HEK293 (cell line): ENCODE results near the gene KCNE5.
"Not testable (repeated sequence)": the region's sequence is repeated elsewhere in the genome, so short reads cannot be mapped to it uniquely, and the experiment has no call there.

Source experiments
- CTCF ChIA-PET: fragments of 350-600 bp; formaldehyde crosslinking; extraction: SDS; loops from one replicate; lab custom pipeline; 2021; ENCODE audit warnings: antibody characterized with exemption; lab: Yijun Ruan, JAX
- POLR2A ChIA-PET: fragments of 300-600 bp; formaldehyde crosslinking; extraction: SDS; loops from one replicate; lab custom pipeline; 2020; ENCODE audit warnings: antibody characterized with exemption, inconsistent platforms; lab: Yijun Ruan, JAX
- H3K27ac ChIP-seq: fragments of 200-500 bp; sonication (Bioruptor generic); 2 replicates; pipeline ENCODE4 v1.5.1; 2014; ENCODE audit warnings: low read depth, low read length, control low read depth, inconsistent platforms; ENCODE audit errors: extremely low read depth
- H3K36me3 ChIP-seq, 2 experiments: fragments of 200-500 bp in 1 of 2; sonication (Bioruptor generic) in 1 of 2; 1 replicate in 1 of 2; 2 replicates in 1 of 2; pipeline ENCODE4 v1.5.1; 2014 to 2017; ENCODE audit warnings: inconsistent platforms in 2 of 2, low read length in 2 of 2; ENCODE audit not compliant: control insufficient read depth in 2 of 2, insufficient read depth in 1 of 2
- H3K4me1 ChIP-seq: fragments of 200-500 bp; sonication (Bioruptor generic); 2 replicates; pipeline ENCODE4 v1.5.1; 2014; ENCODE audit warnings: mild to moderate bottlenecking, low read length, inconsistent platforms; ENCODE audit not compliant: control insufficient read depth, insufficient read depth
- H3K4me3 ChIP-seq: 2 replicates; pipeline ENCODE4 v1.5.1; 2011; ENCODE audit warnings: low read depth, mild to moderate bottlenecking, control low read depth, low read length, moderate library complexity
- H3K9me3 ChIP-seq: fragments of 200-500 bp; sonication (Bioruptor generic); 2 replicates; pipeline ENCODE4 v1.5.1; 2014; ENCODE audit warnings: low read depth, low read length, inconsistent platforms; ENCODE audit not compliant: control insufficient read depth, insufficient read depth
- BCL11A ChIP-seq: fragments of 450-650 bp; formaldehyde crosslinking; IDR thresholded peaks from 2 replicates; pipeline ENCODE4 v1.5.1; 2016; ENCODE audit warnings: low read depth, missing biosample characterization, missing genetic modification characterization
- GLI2 ChIP-seq: fragments of 450-650 bp; formaldehyde crosslinking; IDR thresholded peaks from 2 replicates; pipeline ENCODE4; 2017; ENCODE audit warnings: missing biosample characterization, missing genetic modification characterization, low read depth, borderline replicate concordance
- IKZF3 ChIP-seq: fragments of 450-650 bp; IDR thresholded peaks from 2 replicates; pipeline ENCODE4 v1.5.0; 2018; ENCODE audit warnings: missing biosample characterization, mild to moderate bottlenecking, missing genetic modification characterization, moderate library complexity
- KLF8 ChIP-seq: fragments of 450-650 bp; formaldehyde crosslinking; IDR thresholded peaks from 2 replicates; pipeline ENCODE4 v1.5.1; 2016; ENCODE audit warnings: missing biosample characterization, missing genetic modification characterization
- SP2 ChIP-seq: fragments of 450-650 bp; formaldehyde crosslinking; IDR thresholded peaks from 2 replicates; pipeline ENCODE4 v1.5.1; 2016; ENCODE audit warnings: missing biosample characterization, missing genetic modification characterization
- TCF7L2 ChIP-seq: IDR thresholded peaks from 2 replicates; pipeline ENCODE4 v1.6.1; 2011; ENCODE audit warnings: low read depth, mild to moderate bottlenecking, inconsistent platforms, low read length, moderate library complexity, borderline replicate concordance
- ZBTB17 ChIP-seq: fragments of 450-650 bp; formaldehyde crosslinking; IDR thresholded peaks from 2 replicates; pipeline ENCODE4 v1.5.1; 2016; ENCODE audit warnings: missing biosample characterization, missing genetic modification characterization
- ZBTB8A ChIP-seq: fragments of 450-650 bp; formaldehyde crosslinking; IDR thresholded peaks from 2 replicates; pipeline ENCODE4 v1.5.1; 2016; ENCODE audit warnings: missing biosample characterization, missing genetic modification characterization
- ZFP37 ChIP-seq: fragments of 450-650 bp; formaldehyde crosslinking; IDR thresholded peaks from 2 replicates; pipeline ENCODE4 v1.5.1; 2016; ENCODE audit warnings: missing biosample characterization, missing genetic modification characterization
- ZNF138 ChIP-seq: fragments of 450-650 bp; formaldehyde crosslinking; IDR thresholded peaks from 2 replicates; pipeline ENCODE4 v1.5.1; 2016; ENCODE audit warnings: missing biosample characterization, missing genetic modification characterization, borderline replicate concordance
- ZNF140 ChIP-seq: fragments of 450-650 bp; formaldehyde crosslinking; IDR thresholded peaks from 2 replicates; pipeline ENCODE4 v1.5.1; 2016; ENCODE audit warnings: missing biosample characterization, missing genetic modification characterization
- ZNF146 ChIP-seq: fragments of 450-650 bp; formaldehyde crosslinking; IDR thresholded peaks from 2 replicates; pipeline ENCODE4 v1.5.1; 2016; ENCODE audit warnings: missing biosample characterization, missing genetic modification characterization
- ZNF157 ChIP-seq: fragments of 450-650 bp; formaldehyde crosslinking; IDR thresholded peaks from 2 replicates; pipeline ENCODE4 v1.5.1; 2016; ENCODE audit warnings: missing biosample characterization, missing genetic modification characterization
- ZNF174 ChIP-seq: fragments of 450-650 bp; formaldehyde crosslinking; IDR thresholded peaks from 2 replicates; pipeline ENCODE4 v1.5.0; 2017; ENCODE audit warnings: missing biosample characterization, mild to moderate bottlenecking, missing genetic modification characterization
- ZNF211 ChIP-seq: fragments of 450-650 bp; formaldehyde crosslinking; IDR thresholded peaks from 2 replicates; pipeline ENCODE4 v1.5.1; 2016; ENCODE audit warnings: low read depth, missing biosample characterization, missing genetic modification characterization
- ZNF292 ChIP-seq: fragments of 450-650 bp; formaldehyde crosslinking; IDR thresholded peaks from 2 replicates; pipeline ENCODE4 v1.5.1; 2016; ENCODE audit warnings: low read depth, missing biosample characterization, missing genetic modification characterization, borderline replicate concordance
- ZNF701 ChIP-seq: fragments of 450-650 bp; formaldehyde crosslinking; IDR thresholded peaks from 2 replicates; pipeline ENCODE4 v1.5.1; 2016; ENCODE audit warnings: missing biosample characterization, missing genetic modification characterization
- ZNF747 ChIP-seq: fragments of 450-650 bp; formaldehyde crosslinking; IDR thresholded peaks from 2 replicates; pipeline ENCODE4 v1.5.1; 2016; ENCODE audit warnings: missing biosample characterization, missing genetic modification characterization
- ZNF791 ChIP-seq: fragments of 450-650 bp; formaldehyde crosslinking; IDR thresholded peaks from 2 replicates; pipeline ENCODE4 v1.5.1; 2016; ENCODE audit warnings: missing biosample characterization, missing genetic modification characterization
- ZNF792 ChIP-seq: fragments of 450-650 bp; formaldehyde crosslinking; IDR thresholded peaks from 2 replicates; pipeline ENCODE4 v1.5.1; 2016; ENCODE audit warnings: missing biosample characterization, missing genetic modification characterization
- TF ChIP-seq, protein P1 (sequence below): fragments of 450-650 bp; IDR thresholded peaks from 2 replicates; pipeline ENCODE4 v1.5.1; 2018; ENCODE audit warnings: missing biosample characterization, missing genetic modification characterization
- TF ChIP-seq, protein P2 (sequence below): fragments of 450-650 bp; formaldehyde crosslinking; IDR thresholded peaks from 2 replicates; pipeline ENCODE4 v1.5.1; 2016; ENCODE audit warnings: missing biosample characterization, missing genetic modification characterization
- TF ChIP-seq, protein P3 (sequence below): fragments of 450-650 bp; formaldehyde crosslinking; IDR thresholded peaks from 2 replicates; pipeline ENCODE4 v1.5.1; 2016; ENCODE audit warnings: missing biosample characterization, missing genetic modification characterization

KCNE5 gene

DNA sequence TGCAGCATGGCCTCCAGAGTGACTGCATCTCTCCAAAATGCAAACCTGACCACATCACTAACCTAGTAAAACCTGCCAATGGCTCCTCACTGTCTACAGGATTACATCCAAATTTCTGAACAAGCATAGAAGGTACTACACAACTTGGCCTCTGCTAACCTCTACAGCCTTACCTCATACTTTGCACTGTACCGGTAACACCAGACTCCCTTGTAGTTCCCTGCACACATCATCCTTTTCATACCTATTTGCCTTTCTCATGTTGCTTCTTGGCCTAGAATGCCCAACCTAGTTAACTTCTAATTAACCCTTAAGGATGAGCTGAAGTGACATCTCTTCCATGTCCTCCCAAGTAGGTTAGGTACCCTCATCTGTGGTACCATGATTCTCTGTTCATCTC is 33.4 kb upstream of the KCNE5 start:
- peaks cover 14 to 23% of the 10 kb centered on the region in 2 experiments; a peak in 2 of 3 replicates for H3K36me3 ChIP-seq
- H3K4me3 ChIP-seq: no peak overlapping the region
- no peak overlapping the region for H3K27ac ChIP-seq
- H3K4me1 ChIP-seq: no peaks in the 10 kb centered on the region
- ChIA-PET POLR2A (no interaction called here), CTCF (no interaction called here)
- no peaks in the 10 kb centered on the region for H3K9me3 ChIP-seq
- TF ChIP-seq ZNF138 (tag by site-specific recombination): no peak
- no peak for TF ChIP-seq SP2 (tag by site-specific recombination)
- no peak for TF ChIP-seq ZBTB8A (tag by site-specific recombination)
- TF ChIP-seq, protein P1, sequence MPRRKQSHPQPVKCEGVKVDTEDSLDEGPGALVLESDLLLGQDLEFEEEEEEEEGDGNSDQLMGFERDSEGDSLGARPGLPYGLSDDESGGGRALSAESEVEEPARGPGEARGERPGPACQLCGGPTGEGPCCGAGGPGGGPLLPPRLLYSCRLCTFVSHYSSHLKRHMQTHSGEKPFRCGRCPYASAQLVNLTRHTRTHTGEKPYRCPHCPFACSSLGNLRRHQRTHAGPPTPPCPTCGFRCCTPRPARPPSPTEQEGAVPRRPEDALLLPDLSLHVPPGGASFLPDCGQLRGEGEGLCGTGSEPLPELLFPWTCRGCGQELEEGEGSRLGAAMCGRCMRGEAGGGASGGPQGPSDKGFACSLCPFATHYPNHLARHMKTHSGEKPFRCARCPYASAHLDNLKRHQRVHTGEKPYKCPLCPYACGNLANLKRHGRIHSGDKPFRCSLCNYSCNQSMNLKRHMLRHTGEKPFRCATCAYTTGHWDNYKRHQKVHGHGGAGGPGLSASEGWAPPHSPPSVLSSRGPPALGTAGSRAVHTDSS: no peak
- no peak for TF ChIP-seq ZNF701 (tag by site-specific recombination)

DNA sequence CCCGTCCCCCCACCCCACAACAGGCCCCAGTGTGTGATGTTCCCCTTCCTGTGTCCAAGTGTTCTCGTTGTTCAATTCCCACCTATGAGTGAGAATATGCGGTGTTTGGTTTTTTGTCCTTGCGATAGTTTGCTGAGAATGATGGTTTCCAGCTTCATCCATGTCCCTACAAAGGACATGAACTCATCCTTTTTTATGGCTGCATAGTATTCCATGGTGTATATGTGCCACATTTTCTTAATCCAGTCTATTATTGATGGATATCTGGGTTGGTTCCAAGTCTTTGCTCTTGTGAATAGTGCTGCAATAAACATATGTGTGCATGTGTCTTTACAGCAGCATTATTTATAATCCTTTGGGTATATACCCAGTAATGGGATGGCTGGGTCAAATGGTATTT is 32.4 kb upstream of the KCNE5 start:
- POLR2A ChIA-PET, H3K9me3 ChIP-seq, H3K27ac ChIP-seq, H3K4me3 ChIP-seq, H3K4me1 ChIP-seq: not testable (repeated sequence)
- TF ChIP-seq, protein P2, sequence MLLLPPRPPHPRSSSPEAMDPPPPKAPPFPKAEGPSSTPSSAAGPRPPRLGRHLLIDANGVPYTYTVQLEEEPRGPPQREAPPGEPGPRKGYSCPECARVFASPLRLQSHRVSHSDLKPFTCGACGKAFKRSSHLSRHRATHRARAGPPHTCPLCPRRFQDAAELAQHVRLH (tag by site-specific recombination): 0 out of 2 replicates have a peak, but pooled peaks have one; percentile 26
- TF ChIP-seq ZNF146 (tag by site-specific recombination): peak; percentile 96
- CTCF ChIA-PET: interaction anchor here (0.5 kb wide), 1 partner anchor 23 kb away, joined by 3 read pairs; no protein-coding TSS in a partner anchor
- peaks cover 9 to 16% of the 10 kb centered on the region in 2 experiments; a peak in 2 of 3 replicates for H3K36me3 ChIP-seq

DNA sequence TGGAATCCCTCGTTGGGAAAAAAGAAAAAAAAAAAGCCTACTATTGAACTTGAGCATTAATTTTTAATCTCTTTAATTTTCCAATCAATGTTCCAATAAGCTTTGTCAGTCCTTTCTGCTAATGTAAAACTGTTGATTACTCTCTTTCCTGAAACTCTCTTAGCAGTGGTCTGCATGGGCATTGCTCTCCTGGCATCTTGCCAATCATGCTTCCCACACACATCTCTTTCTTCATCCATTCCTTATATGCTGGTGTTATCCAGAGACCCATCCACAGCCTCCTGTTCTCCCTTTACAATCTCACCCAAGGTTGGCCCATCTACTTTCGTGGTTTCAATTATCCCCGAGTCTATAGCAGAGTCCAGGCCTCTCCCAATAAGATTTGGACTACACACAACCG is 31.8 kb upstream of the KCNE5 start:
- H3K4me3 ChIP-seq: no peak overlapping the region
- TF ChIP-seq KLF8 (tag by site-specific recombination) (no peak), ZFP37 (tag by site-specific recombination) (no peak), ZNF791 (tag by site-specific recombination) (no peak), IKZF3 (tag by site-specific recombination) (no peak), TCF7L2 (no peak), ZNF157 (tag by site-specific recombination) (no peak), BCL11A (tag by site-specific recombination) (no peak), ZBTB17 (tag by site-specific recombination) (no peak)
- TF ChIP-seq, protein P2 (tag by site-specific recombination): no peak
- TF ChIP-seq, all 188 proteins: peak for 0
- CTCF ChIA-PET: no interaction called here

DNA sequence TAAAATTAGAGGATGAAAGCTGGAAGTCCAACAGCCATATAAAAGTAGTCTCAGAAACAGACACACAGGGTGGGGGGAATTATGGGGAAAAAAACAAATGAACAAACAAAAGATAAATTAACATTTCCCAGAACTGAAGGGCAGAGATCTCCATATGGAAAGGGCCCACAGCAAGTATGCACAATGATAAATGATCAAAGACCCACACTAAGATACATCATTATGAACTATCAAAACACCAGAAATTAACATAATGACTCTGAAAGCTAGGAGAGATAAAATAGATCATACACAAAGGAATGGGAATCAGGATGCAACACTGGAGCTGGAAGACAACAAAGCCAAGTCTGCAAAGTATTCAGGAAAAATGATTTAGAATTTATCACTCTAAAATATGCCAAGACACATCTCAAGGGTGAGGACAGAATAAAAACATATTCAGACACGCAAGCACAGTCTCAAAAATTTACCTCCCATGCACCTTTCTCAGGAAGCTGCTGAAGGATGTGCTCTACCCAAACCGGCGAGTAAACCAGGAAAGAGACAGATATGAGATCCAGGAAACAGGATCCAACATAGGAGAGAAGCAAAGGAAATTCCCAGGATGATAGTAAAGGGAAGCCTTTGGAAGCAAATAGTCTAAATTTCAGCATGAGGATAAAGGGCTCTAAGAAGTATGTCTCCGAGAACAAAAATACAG is 30.7 kb upstream of the KCNE5 start:
- H3K36me3 ChIP-seq: peaks cover 8 to 10% of the 10 kb centered on the region in 2 experiments; a peak in 2 of 3 replicates
- H3K4me3 ChIP-seq: no peak overlapping the region
- H3K4me1 ChIP-seq: no peaks in the 10 kb centered on the region
- no peaks in the 10 kb centered on the region for H3K9me3 ChIP-seq
- CTCF ChIA-PET: interaction anchor here (0.6 to 1.9 kb wide), 3 partner anchors 21 to 270 kb away, joined by 3 to 6 read pairs (median 5); no protein-coding TSS in a partner anchor
- POLR2A ChIA-PET: no interaction called here
- H3K27ac ChIP-seq: no peak overlapping the region
- TF ChIP-seq ZNF792 (tag by site-specific recombination) (no peak), ZNF140 (no peak), ZBTB8A (tag by site-specific recombination) (no peak), ZNF174 (no peak), ZNF292 (no peak), GLI2 (no peak), ZNF747 (tag by site-specific recombination) (no peak), ZNF211 (tag by site-specific recombination) (no peak)
- TF ChIP-seq, protein P3, sequence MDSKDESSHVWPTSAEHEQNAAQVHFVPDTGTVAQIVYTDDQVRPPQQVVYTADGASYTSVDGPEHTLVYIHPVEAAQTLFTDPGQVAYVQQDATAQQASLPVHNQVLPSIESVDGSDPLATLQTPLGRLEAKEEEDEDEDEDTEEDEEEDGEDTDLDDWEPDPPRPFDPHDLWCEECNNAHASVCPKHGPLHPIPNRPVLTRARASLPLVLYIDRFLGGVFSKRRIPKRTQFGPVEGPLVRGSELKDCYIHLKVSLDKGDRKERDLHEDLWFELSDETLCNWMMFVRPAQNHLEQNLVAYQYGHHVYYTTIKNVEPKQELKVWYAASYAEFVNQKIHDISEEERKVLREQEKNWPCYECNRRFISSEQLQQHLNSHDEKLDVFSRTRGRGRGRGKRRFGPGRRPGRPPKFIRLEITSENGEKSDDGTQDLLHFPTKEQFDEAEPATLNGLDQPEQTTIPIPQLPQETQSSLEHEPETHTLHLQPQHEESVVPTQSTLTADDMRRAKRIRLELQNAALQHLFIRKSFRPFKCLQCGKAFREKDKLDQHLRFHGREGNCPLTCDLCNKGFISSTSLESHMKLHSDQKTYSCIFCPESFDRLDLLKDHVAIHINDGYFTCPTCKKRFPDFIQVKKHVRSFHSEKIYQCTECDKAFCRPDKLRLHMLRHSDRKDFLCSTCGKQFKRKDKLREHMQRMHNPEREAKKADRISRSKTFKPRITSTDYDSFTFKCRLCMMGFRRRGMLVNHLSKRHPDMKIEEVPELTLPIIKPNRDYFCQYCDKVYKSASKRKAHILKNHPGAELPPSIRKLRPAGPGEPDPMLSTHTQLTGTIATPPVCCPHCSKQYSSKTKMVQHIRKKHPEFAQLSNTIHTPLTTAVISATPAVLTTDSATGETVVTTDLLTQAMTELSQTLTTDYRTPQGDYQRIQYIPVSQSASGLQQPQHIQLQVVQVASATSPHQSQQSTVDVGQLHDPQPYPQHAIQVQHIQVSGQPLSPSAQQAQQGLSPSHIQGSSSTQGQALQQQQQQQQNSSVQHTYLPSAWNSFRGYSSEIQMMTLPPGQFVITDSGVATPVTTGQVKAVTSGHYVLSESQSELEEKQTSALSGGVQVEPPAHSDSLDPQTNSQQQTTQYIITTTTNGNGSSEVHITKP (tag by site-specific recombination): no peak

More for the DNA sequence above, 31.8 kb upstream of the KCNE5 start:
- no peaks in the 10 kb centered on the region for H3K9me3 ChIP-seq
- H3K4me1 ChIP-seq: no peaks in the 10 kb centered on the region
- peaks cover 9 to 10% of the 10 kb centered on the region in 2 experiments; a peak in 2 of 3 replicates for H3K36me3 ChIP-seq
- no peak overlapping the region for H3K27ac ChIP-seq
- POLR2A ChIA-PET: no interaction called here
